HEK293 (cell line): Measurements from ENCODE around the gene OR7G3.

ENCODE experiments used
- ZBTB7A ChIP-seq: fragments of 450-650 bp; formaldehyde crosslinking; IDR thresholded peaks from 2 replicates; pipeline ENCODE4 v1.5.1; 2016; ENCODE audit warnings: low read depth, missing biosample characterization, missing genetic modification characterization
- ZNF121 ChIP-seq: fragments of 450-650 bp; formaldehyde crosslinking; IDR thresholded peaks from 2 replicates; pipeline ENCODE4 v1.5.1; 2016; ENCODE audit warnings: missing biosample characterization, missing genetic modification characterization
- ZNF2 ChIP-seq: fragments of 450-650 bp; formaldehyde crosslinking; IDR thresholded peaks from 2 replicates; pipeline ENCODE4 v1.5.1; 2016; ENCODE audit warnings: missing biosample characterization, missing genetic modification characterization
- ZNF239 ChIP-seq: fragments of 450-650 bp; formaldehyde crosslinking; IDR thresholded peaks from 2 replicates; pipeline ENCODE4 v1.5.1; 2016; ENCODE audit warnings: missing biosample characterization, missing genetic modification characterization
- ZNF416 ChIP-seq: fragments of 450-650 bp; formaldehyde crosslinking; IDR thresholded peaks from 2 replicates; pipeline ENCODE4 v1.5.1; 2016; ENCODE audit warnings: missing biosample characterization, missing genetic modification characterization
- ZNF501 ChIP-seq: fragments of 450-650 bp; formaldehyde crosslinking; IDR thresholded peaks from 2 replicates; pipeline ENCODE4 v1.5.1; 2016; ENCODE audit warnings: missing biosample characterization, missing genetic modification characterization
- ZNF530 ChIP-seq: fragments of 450-650 bp; formaldehyde crosslinking; IDR thresholded peaks from 2 replicates; pipeline ENCODE4 v1.5.1; 2016; ENCODE audit warnings: low read depth, missing biosample characterization, missing genetic modification characterization
- ZNF747 ChIP-seq: fragments of 450-650 bp; formaldehyde crosslinking; IDR thresholded peaks from 2 replicates; pipeline ENCODE4 v1.5.1; 2016; ENCODE audit warnings: missing biosample characterization, missing genetic modification characterization
- TF ChIP-seq, protein P1 (sequence below): fragments of 450-650 bp; formaldehyde crosslinking; IDR thresholded peaks from 2 replicates; pipeline ENCODE4 v1.5.1; 2016; ENCODE audit warnings: missing biosample characterization, missing genetic modification characterization

DNA sequence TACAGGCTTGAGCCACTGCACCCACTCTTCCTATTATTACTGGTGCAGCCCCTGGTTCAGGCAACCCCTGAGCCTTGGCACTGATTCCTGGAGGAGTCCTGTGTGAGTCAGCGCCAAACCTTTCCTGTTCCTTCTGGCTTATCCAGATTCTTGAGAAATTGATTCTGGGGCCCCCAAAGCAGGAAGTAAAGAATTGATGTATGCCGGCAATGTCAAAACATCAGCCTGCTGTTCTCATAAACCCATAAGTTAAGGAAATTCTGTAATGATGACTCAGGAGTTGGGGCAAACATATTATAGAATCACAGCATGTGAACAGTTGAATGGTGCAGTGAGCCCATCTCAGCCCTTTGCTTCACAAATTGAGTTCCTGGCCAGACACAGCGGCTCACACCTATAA is 1.4 kb upstream of the OR7G3 start:
- TF ChIP-seq ZNF121 (tag by site-specific recombination), result no peak
- TF ChIP-seq ZBTB7A, result no peak
- TF ChIP-seq, protein P1, sequence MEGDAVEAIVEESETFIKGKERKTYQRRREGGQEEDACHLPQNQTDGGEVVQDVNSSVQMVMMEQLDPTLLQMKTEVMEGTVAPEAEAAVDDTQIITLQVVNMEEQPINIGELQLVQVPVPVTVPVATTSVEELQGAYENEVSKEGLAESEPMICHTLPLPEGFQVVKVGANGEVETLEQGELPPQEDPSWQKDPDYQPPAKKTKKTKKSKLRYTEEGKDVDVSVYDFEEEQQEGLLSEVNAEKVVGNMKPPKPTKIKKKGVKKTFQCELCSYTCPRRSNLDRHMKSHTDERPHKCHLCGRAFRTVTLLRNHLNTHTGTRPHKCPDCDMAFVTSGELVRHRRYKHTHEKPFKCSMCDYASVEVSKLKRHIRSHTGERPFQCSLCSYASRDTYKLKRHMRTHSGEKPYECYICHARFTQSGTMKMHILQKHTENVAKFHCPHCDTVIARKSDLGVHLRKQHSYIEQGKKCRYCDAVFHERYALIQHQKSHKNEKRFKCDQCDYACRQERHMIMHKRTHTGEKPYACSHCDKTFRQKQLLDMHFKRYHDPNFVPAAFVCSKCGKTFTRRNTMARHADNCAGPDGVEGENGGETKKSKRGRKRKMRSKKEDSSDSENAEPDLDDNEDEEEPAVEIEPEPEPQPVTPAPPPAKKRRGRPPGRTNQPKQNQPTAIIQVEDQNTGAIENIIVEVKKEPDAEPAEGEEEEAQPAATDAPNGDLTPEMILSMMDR (tag by site-specific recombination), result no peak
- TF ChIP-seq ZNF2, result no peak
- TF ChIP-seq ZNF416 (tag by site-specific recombination), result no peak
- TF ChIP-seq ZNF530 (tag by site-specific recombination), result no peak
- TF ChIP-seq ZNF501 (tag by site-specific recombination), result no peak
- TF ChIP-seq ZNF747, result no peak
- TF ChIP-seq ZNF239 (tag by site-specific recombination), result no peak
